Parathyroid adenoma (tissue), 2 donors: ENCODE data around the gene ANP32D.
A peak's percentile ranks its signal among the peaks of the same experiment; 100 is the strongest.
"Not testable (repeated sequence)": the region's sequence is repeated elsewhere in the genome, so short reads cannot be mapped to it uniquely, and the experiment has no call there.

Experiments
- H2AFZ ChIP-seq: fragments of 300-600 bp; sonication (generic); one replicate; pipeline ENCODE4 v1.7.0; 2017; ENCODE audit warnings: antibody characterized with exemption, mild to moderate bottlenecking
- H3K27ac ChIP-seq: fragments of 300-600 bp; sonication (generic); one replicate; pipeline ENCODE4 v1.7.0; 2017
- H3K27me3 ChIP-seq: fragments of 300-600 bp; sonication (generic); one replicate; pipeline ENCODE4 v1.7.0; 2017; ENCODE audit warnings: low read length; ENCODE audit not compliant: control insufficient read depth, insufficient read depth
- H3K36me3 ChIP-seq: fragments of 300-600 bp; sonication (generic); one replicate; pipeline ENCODE4 v1.7.0; 2017; ENCODE audit warnings: low read length; ENCODE audit not compliant: control insufficient read depth, insufficient read depth
- H3K4me1 ChIP-seq: fragments of 300-600 bp; sonication (generic); one replicate; pipeline ENCODE4 v1.7.0; 2017; ENCODE audit warnings: control low read depth
- H3K4me2 ChIP-seq: fragments of 300-600 bp; sonication (generic); one replicate; pipeline ENCODE4 v1.7.0; 2017; ENCODE audit warnings: low read length
- H3K4me3 ChIP-seq: fragments of 300-600 bp; sonication (generic); one replicate; pipeline ENCODE4 v1.7.0; 2017; ENCODE audit warnings: low read depth, low read length
- H3K79me2 ChIP-seq: fragments of 300-600 bp; sonication (generic); one replicate; pipeline ENCODE4 v1.7.0; 2017; ENCODE audit warnings: control low read depth
- H3K9ac ChIP-seq: fragments of 300-600 bp; sonication (generic); one replicate; pipeline ENCODE4 v1.7.0; 2017; ENCODE audit warnings: mild to moderate bottlenecking
- H3K9me3 ChIP-seq: fragments of 300-600 bp; sonication (generic); one replicate; pipeline ENCODE4 v1.7.0; 2017; ENCODE audit warnings: low read length; ENCODE audit not compliant: control insufficient read depth
- TF ChIP-seq, protein P1 (sequence below): fragments of 300-600 bp; sonication (generic); IDR thresholded peaks from one replicate; pipeline ENCODE4 v1.7.0; 2017; ENCODE audit warnings: antibody characterized with exemption, mild to moderate bottlenecking
- donor health status: primary hyperparathyroidism.

Gene ANP32D

DNA sequence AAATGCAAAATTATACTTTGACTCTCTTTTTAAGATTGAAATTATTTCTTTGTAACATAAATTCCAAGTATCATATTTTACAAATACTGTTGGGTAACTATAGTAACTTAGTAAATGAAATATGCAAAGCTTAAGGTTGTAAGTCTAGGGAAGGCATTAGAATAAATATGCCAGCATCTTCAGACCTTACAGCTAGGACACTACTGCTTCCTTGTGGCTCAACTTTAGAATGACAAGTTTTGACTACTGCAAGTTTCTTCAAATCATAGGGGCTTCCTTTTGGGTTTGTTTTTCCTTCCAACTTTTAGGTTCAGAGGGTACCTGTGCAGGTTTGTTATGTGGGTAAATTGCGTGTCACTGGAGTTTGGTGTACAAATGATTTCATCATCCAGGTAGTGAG is 17.7 kb upstream of the ANP32D start:
- H3K4me2 ChIP-seq = no peak overlapping the region
- TF ChIP-seq, protein P1, sequence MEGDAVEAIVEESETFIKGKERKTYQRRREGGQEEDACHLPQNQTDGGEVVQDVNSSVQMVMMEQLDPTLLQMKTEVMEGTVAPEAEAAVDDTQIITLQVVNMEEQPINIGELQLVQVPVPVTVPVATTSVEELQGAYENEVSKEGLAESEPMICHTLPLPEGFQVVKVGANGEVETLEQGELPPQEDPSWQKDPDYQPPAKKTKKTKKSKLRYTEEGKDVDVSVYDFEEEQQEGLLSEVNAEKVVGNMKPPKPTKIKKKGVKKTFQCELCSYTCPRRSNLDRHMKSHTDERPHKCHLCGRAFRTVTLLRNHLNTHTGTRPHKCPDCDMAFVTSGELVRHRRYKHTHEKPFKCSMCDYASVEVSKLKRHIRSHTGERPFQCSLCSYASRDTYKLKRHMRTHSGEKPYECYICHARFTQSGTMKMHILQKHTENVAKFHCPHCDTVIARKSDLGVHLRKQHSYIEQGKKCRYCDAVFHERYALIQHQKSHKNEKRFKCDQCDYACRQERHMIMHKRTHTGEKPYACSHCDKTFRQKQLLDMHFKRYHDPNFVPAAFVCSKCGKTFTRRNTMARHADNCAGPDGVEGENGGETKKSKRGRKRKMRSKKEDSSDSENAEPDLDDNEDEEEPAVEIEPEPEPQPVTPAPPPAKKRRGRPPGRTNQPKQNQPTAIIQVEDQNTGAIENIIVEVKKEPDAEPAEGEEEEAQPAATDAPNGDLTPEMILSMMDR = peak; percentile 57
- H3K36me3 ChIP-seq = no peaks in the 10 kb centered on the region
- no peak overlapping the region for H2AFZ ChIP-seq
- no peak overlapping the region for H3K27ac ChIP-seq
- no peak overlapping the region for H3K9ac ChIP-seq
- no peaks in the 10 kb centered on the region for H3K4me1 ChIP-seq
- H3K27me3 ChIP-seq = no peaks in the 10 kb centered on the region
- no peaks in the 10 kb centered on the region for H3K79me2 ChIP-seq
- no peaks in the 10 kb centered on the region for H3K9me3 ChIP-seq
- no peak overlapping the region for H3K4me3 ChIP-seq

DNA sequence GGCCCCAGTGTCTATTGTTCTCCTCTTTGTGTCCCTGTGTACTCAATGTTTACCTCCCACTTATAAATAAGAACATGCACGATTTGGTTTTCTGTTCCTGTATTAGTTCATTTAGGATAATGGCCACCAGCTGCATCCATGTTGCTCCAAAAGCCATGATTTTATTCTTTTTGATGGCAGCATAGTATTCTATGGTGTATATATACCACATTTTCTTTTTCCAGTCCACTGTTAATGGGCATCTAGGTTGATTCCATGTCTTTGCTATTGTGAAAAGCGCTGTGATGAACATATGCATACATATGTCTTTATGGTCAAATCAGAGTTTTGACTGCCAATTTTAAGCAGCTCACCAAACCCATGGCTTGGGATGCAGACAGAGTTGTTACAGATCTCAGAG is 17.2 kb upstream of the ANP32D start:
- no peak overlapping the region for H2AFZ ChIP-seq
- no peaks in the 10 kb centered on the region for H3K27me3 ChIP-seq
- no peak overlapping the region for H3K4me2 ChIP-seq
- H3K4me3 ChIP-seq = no peak overlapping the region
- H3K79me2 ChIP-seq = no peaks in the 10 kb centered on the region
- TF ChIP-seq, protein P1 = no peak
- H3K9me3 ChIP-seq = no peaks in the 10 kb centered on the region
- H3K9ac ChIP-seq = no peak overlapping the region
- no peak overlapping the region for H3K27ac ChIP-seq
- H3K36me3 ChIP-seq = no peaks in the 10 kb centered on the region
- H3K4me1 ChIP-seq = no peaks in the 10 kb centered on the region

DNA sequence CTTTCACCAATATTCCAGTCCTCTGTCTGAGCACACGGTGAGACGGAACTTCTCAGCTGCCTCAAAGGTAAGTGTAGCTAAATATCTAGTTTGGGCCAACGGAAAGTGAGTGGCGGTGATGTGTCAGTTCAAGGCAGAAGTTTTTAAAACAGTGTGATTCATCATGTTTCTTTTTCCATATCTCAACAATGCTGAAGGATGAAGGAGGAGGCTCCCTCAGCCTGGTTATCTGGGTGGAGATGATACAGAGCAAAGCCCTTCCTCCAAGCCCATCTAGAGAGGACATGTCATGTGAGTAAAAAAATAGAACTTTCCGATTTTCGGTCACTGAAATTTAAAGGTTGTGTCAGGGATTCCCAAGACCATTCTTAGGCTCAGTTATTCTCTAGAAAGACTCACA is 13.1 kb upstream of the ANP32D start:
- Histone ChIP-seq H3K4me3 (no peak overlapping the region), H3K27ac (no peak overlapping the region), H3K27me3 (no peaks in the 10 kb centered on the region), H3K4me2 (no peak overlapping the region), H3K36me3 (no peaks in the 10 kb centered on the region), H3K9ac (no peak overlapping the region), H3K4me1 (no peaks in the 10 kb centered on the region), H2AFZ (no peak overlapping the region), H3K79me2 (no peaks in the 10 kb centered on the region), H3K9me3 (no peaks in the 10 kb centered on the region)
- TF ChIP-seq, protein P1 = no peak

DNA sequence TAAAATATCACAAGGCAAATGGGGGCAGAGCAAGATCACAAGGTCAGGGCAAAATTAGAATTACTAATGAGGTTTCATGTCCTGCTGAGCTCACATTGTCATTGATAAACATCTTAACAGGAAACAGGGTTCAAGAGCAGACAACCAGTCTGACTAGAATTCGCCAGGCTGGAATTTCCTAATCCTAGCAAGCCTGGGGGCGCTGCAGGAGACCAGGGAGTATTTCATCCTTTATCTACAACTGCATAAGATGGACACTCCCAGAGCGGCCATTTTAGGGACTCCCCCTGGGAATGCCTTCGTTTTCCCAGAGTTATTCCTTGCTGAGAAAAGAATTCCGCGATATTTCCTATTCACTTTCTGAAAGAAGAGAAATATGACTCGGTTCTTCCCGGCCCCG is 3.3 kb upstream of the ANP32D start:
- not testable (repeated sequence) for H3K36me3 ChIP-seq, H3K4me3 ChIP-seq, H3K4me1 ChIP-seq, H3K4me2 ChIP-seq, H3K9ac ChIP-seq, H2AFZ ChIP-seq, H3K27me3 ChIP-seq, H3K79me2 ChIP-seq, H3K9me3 ChIP-seq, H3K27ac ChIP-seq

DNA sequence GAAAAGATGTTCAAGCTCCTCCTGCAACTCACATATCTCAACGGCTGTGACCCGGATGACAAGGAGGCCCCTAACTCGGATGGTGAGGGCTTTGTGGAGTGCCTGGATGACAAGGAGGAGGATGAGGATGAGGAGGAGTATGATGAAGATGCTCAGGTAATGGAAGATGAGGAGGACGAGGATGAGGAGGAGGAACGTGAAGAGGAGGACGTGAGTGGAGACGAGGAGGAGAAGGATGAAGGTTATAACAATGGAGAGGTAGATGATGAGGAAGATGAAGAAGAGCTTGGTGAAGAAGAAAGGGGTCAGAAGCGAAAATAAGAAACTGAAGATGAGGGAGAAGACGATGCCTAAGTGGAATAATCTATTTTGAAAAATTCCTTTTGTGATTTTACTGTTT is 702 bp downstream of the ANP32D start:
- TF ChIP-seq, protein P1 = no peak
- Histone ChIP-seq H3K4me1 (no peaks in the 10 kb centered on the region), H3K79me2 (no peaks in the 10 kb centered on the region), H3K27ac (no peak overlapping the region), H3K9ac (no peak overlapping the region), H3K4me2 (no peak overlapping the region), H3K4me3 (no peak overlapping the region), H2AFZ (no peak overlapping the region), H3K27me3 (no peaks in the 10 kb centered on the region), H3K36me3 (no peaks in the 10 kb centered on the region), H3K9me3 (no peaks in the 10 kb centered on the region)

DNA sequence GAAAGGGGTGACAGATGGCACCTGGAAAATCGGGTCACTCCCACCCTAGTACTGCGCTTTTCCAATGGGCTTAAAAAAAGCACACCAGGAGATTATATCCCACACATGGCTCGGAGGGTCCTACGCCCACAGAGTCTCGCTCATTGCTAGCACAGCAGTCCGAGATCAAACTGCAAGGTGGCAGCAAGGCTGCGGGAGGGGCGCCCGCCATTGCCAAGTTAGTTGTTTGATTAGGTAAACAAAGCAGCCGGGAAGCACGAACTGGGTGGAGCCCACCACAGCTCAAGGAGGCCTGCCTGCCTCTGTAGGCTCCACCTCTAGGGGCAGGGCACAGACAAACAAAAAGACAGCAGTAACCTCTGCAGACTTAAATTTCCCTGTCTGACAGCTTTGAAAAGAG is 2.1 kb downstream of the ANP32D start:
- H3K9me3 ChIP-seq, H3K27ac ChIP-seq, H3K4me1 ChIP-seq: not testable (repeated sequence)

More for the DNA sequence above, 2.1 kb downstream of the ANP32D start:
- H3K36me3 ChIP-seq, H3K4me2 ChIP-seq, H3K9ac ChIP-seq, H3K27me3 ChIP-seq, H3K79me2 ChIP-seq, H3K4me3 ChIP-seq, H2AFZ ChIP-seq: not testable (repeated sequence)
